IMR-90 (cell line): ENCODE data around the gene RPH3AL.

Experiments used
- BHLHE40 ChIP-seq: fragments of 150-350 bp; IDR thresholded peaks from 2 replicates; pipeline ENCODE4 v1.6.1; 2016; ENCODE audit warnings: mild to moderate bottlenecking, low read depth, low read length
- CTCF ChIP-seq: conservative IDR thresholded peaks from 2 replicates; pipeline ENCODE4 v1.5.1; 2012; ENCODE audit warnings: mild to moderate bottlenecking, low read depth, low read length, improper control_type of control experiment
- MXI1 ChIP-seq: IDR thresholded peaks from 2 replicates; pipeline ENCODE4 v1.6.1; 2012; ENCODE audit warnings: low read depth, mild to moderate bottlenecking, low read length, moderate library complexity, borderline replicate concordance
- POLR2A ChIP-seq: IDR thresholded peaks from 2 replicates; pipeline ENCODE4 v1.6.1; 2012; ENCODE audit warnings: mild to moderate bottlenecking, low read depth, low read length
- RAD21 ChIP-seq: IDR thresholded peaks from 2 replicates; pipeline ENCODE4 v1.6.1; 2012; ENCODE audit warnings: low read length, improper control_type of control experiment

GRCh38 chr17:263271-263670 lies 89.3 kb downstream of the RPH3AL start:
- TF ChIP-seq RAD21 (no peak), CTCF (no peak), BHLHE40 (no peak), POLR2A (no peak), MXI1 (no peak)
